Inferior parietal cortex (tissue), 1 donor: ENCODE results near the gene TOB1.

Experiments
- DNase-seq: peaks from one replicate; pipeline ENCODE4 v3.0.0-alpha.2; 2016; ENCODE audit errors: extremely low spot score

Gene TOB1

GRCh38 chr17:50845240-50846147, 20.7 kb downstream of the TOB1 start:
- no peak for DNase-seq

GRCh38 chr17:50844117-50844700, 21.9 kb downstream of the TOB1 start:
- no peak for DNase-seq

GRCh38 chr17:50843150-50843905, 22.8 kb downstream of the TOB1 start:
- DNase-seq, result no peak

GRCh38 chr17:50842506-50843149, 23.5 kb downstream of the TOB1 start:
- no peak for DNase-seq

GRCh38 chr17:50841949-50842354, 24.2 kb downstream of the TOB1 start:
- peak; percentile 90 for DNase-seq

GRCh38 chr17:50841277-50841948, 24.7 kb downstream of the TOB1 start:
- no peak for DNase-seq

- DNase-seq, result no peak
These were observed 25.8 kb downstream of the TOB1 start for GRCh38 chr17:50840311-50840851.

GRCh38 chr17:50839591-50840310, 26.4 kb downstream of the TOB1 start:
- no peak for DNase-seq

GRCh38 chr17:50837980-50838954, 27.9 kb downstream of the TOB1 start:
- DNase-seq, result peak; percentile 59

- DNase-seq, result no peak
These were observed 28.7 kb downstream of the TOB1 start for GRCh38 chr17:50837286-50837979.

GRCh38 chr17:50836826-50837225, 29.3 kb downstream of the TOB1 start:
- no peak for DNase-seq

- no peak for DNase-seq
These were observed 30.6 kb downstream of the TOB1 start, which contains the start of gene WFIKKN2 for GRCh38 chr17:50835301-50836234. TSS of gene WFIKKN2 (plus strand) at chr17:50835586. CDS start at chr17:50835938, 352 bp downstream.

GRCh38 chr17:50834429-50835300, 31.5 kb downstream of the TOB1 start:
- no peak for DNase-seq

- no peak for DNase-seq
These were observed 32.4 kb downstream of the TOB1 start for GRCh38 chr17:50833510-50834428.

- no peak for DNase-seq
These were observed 33.2 kb downstream of the TOB1 start for GRCh38 chr17:50832864-50833381.
